Measurements from ENCODE around the gene TTC23L. TPM values are rescaled to one million over a fixed set of nuclear protein-coding genes. Genes with fewer than 3 reads are reported as not detected.

TTC23L gene
- total RNA-seq, 1 donor from 2014 or later: 1.8 TPM

GRCh38 chr5:34849253-34849652 lies 10.3 kb downstream of the TTC23L start:
- Mint-ChIP-seq H3K36me3 (peaks cover 14% of the 10 kb centered on the region), H3K4me1 (ENCODE audit: unreplicated experiment) (peaks cover 7% of the 10 kb centered on the region), H3K9me3 (peaks cover 4% of the 10 kb centered on the region), H3K4me3 (no peak overlapping the region), H3K27me3 (peaks cover 3% of the 10 kb centered on the region), H3K27ac (no peak overlapping the region)
- no peak for TF ChIP-seq CTCF (conservative IDR thresholded peaks at IDR 0.05)
- DNase-seq (ENCODE audit: extremely low spot score, unreplicated experiment): no peak

DNA sequence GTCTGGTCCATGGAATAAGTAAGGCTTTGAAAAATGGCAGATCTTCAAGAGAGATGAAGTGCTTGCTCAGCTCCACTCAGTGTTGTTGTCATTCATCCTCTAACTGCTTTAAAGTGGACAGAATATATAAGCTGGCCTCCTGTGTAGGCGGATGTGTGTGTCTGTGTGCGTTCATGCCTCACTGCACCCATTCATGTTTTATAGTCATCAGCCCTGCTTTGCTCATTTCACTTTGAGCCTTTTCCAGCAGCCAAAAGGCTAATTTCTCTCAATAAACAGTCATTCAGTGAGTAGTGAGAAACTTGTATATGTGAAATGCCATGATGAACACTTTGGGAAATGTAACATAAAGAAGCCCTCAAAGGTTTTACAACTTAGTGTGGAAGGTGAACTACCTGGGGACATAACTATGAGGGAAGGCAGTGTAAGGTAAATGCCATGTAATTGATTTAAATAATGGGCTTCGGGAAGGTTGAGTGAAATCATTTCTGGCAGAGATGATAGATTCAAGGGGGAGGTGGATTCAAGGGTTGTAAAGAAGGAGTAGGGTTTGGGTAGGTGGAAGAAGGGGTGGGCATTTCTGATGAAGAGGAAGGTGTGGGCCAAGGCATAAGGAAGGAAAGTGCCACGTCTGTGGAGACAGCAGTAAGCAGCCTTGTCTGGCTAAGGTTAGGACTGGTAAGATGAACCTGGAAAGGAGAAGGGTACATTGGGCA lies 15.7 kb downstream of the TTC23L start:
- no peaks in the 10 kb centered on the region for H3K9me3 Mint-ChIP-seq
- DNase-seq (ENCODE audit: extremely low spot score, unreplicated experiment): no peak
- no peak overlapping the region for H3K4me3 Mint-ChIP-seq
- H3K36me3 Mint-ChIP-seq: peaks cover 9% of the 10 kb centered on the region
- H3K27me3 Mint-ChIP-seq: no peaks in the 10 kb centered on the region
- peaks cover 13% of the 10 kb centered on the region for H3K4me1 Mint-ChIP-seq (ENCODE audit: unreplicated experiment)
- TF ChIP-seq CTCF (conservative IDR thresholded peaks at IDR 0.05): no peak
- no peak overlapping the region for H3K27ac Mint-ChIP-seq

- no peaks in the 10 kb centered on the region for H3K9me3 Mint-ChIP-seq
- H3K36me3 Mint-ChIP-seq: peaks cover 4% of the 10 kb centered on the region
- H3K27me3 Mint-ChIP-seq: no peaks in the 10 kb centered on the region
- no peak overlapping the region for H3K27ac Mint-ChIP-seq
- no peak for DNase-seq (ENCODE audit: extremely low spot score, unreplicated experiment)
- H3K4me3 Mint-ChIP-seq: no peak overlapping the region
- H3K4me1 Mint-ChIP-seq (ENCODE audit: unreplicated experiment): peaks cover 13% of the 10 kb centered on the region
- TF ChIP-seq CTCF (conservative IDR thresholded peaks at IDR 0.05): no peak
These were observed 18.2 kb downstream of the TTC23L start for GRCh38 chr5:34857161-34857560.

GRCh38 chr5:34857894-34858293 lies 18.9 kb downstream of the TTC23L start:
- H3K27me3 Mint-ChIP-seq: no peaks in the 10 kb centered on the region
- no peak overlapping the region for H3K27ac Mint-ChIP-seq
- no peak overlapping the region for H3K4me3 Mint-ChIP-seq
- peaks cover 13% of the 10 kb centered on the region for H3K4me1 Mint-ChIP-seq (ENCODE audit: unreplicated experiment)
- no peak for DNase-seq (ENCODE audit: extremely low spot score, unreplicated experiment)
- no peaks in the 10 kb centered on the region for H3K36me3 Mint-ChIP-seq
- no peak for TF ChIP-seq CTCF (conservative IDR thresholded peaks at IDR 0.05)
- no peaks in the 10 kb centered on the region for H3K9me3 Mint-ChIP-seq

- no peaks in the 10 kb centered on the region for H3K9me3 Mint-ChIP-seq
- H3K4me1 Mint-ChIP-seq (ENCODE audit: unreplicated experiment): peaks cover 10% of the 10 kb centered on the region
- no peaks in the 10 kb centered on the region for H3K27me3 Mint-ChIP-seq
- DNase-seq (ENCODE audit: extremely low spot score, unreplicated experiment): no peak
- no peak overlapping the region for H3K27ac Mint-ChIP-seq
- TF ChIP-seq CTCF (conservative IDR thresholded peaks at IDR 0.05): no peak
- no peaks in the 10 kb centered on the region for H3K36me3 Mint-ChIP-seq
- no peak overlapping the region for H3K4me3 Mint-ChIP-seq
These were observed 19.8 kb downstream of the TTC23L start for GRCh38 chr5:34858790-34859189.

Measured in type B pancreatic cell (in vitro differentiated cells).